ENCODE data around the gene ZFC3H1.
"Not testable (repeated sequence)": the region's sequence is repeated elsewhere in the genome, so short reads cannot be mapped to it uniquely, and the experiment has no call there.

Gene ZFC3H1

GRCh38 chr12:71691504-71692129 lies 28.0 kb upstream of the ZFC3H1 start:
- Histone ChIP-seq H3K36me3 (peaks cover 1 to 9% (median 2%) of the 10 kb centered on the region in 3 donors), H3K9me3 (no peaks in the 10 kb centered on the region), H3K27me3 (no peaks in the 10 kb centered on the region), H3K4me3 (no peak overlapping the region), H3K4me1 (peaks cover 0 to 25% (median 14%) of the 10 kb centered on the region in 4 donors), H3K27ac (no peak overlapping the region)
- no peak for DNase-seq
- no peak for TF ChIP-seq CTCF (IDR thresholded peaks at IDR 0.05)
- intact Hi-C loops (cut with DNase I; ENCODE audit: low total_unique reads): no loop called here

- intact Hi-C loops (cut with DNase I; ENCODE audit: low total_unique reads): loop anchor here (5.0 kb wide), 1 partner anchor 63 kb away; the partner anchor contains the start of gene RAB21
- Histone ChIP-seq H3K4me3 (no peak overlapping the region), H3K4me1 (peaks cover 0 to 28% (median 19%) of the 10 kb centered on the region in 4 donors), H3K9me3 (no peaks in the 10 kb centered on the region), H3K27me3 (no peaks in the 10 kb centered on the region), H3K36me3 (peaks cover 0 to 7% (median 0%) of the 10 kb centered on the region in 3 donors), H3K27ac (no peak overlapping the region)
- no peak for DNase-seq
- TF ChIP-seq CTCF (IDR thresholded peaks at IDR 0.05): no peak
Observed at GRCh38 chr12:71688961-71689570, 25.4 kb upstream of the ZFC3H1 start.

GRCh38 chr12:71687172-71687571 lies 23.5 kb upstream of the ZFC3H1 start:
- Histone ChIP-seq H3K4me3 (peak overlapping the region; percentile 73 to 86), H3K4me1 (peaks cover 0 to 28% (median 19%) of the 10 kb centered on the region in 4 donors), H3K27ac (peak overlapping the region; percentile 74 to 80)
- DNase-seq, H3K27me3 ChIP-seq, H3K9me3 ChIP-seq, H3K36me3 ChIP-seq: not testable (repeated sequence)
- intact Hi-C loops (cut with DNase I; ENCODE audit: low total_unique reads): loop anchor here (5.0 kb wide), 1 partner anchor 65 kb away; the partner anchor contains the start of gene RAB21

- Histone ChIP-seq H3K4me1 (peaks cover 0 to 28% (median 19%) of the 10 kb centered on the region in 4 donors), H3K36me3 (peaks cover 0 to 7% (median 0%) of the 10 kb centered on the region in 3 donors), H3K27ac (peak overlapping the region; percentile 74 to 80), H3K9me3 (no peaks in the 10 kb centered on the region), H3K27me3 (no peaks in the 10 kb centered on the region), H3K4me3 (peak overlapping the region; percentile 73 to 86)
- no peak for DNase-seq
- TF ChIP-seq CTCF (IDR thresholded peaks at IDR 0.05): no peak
- intact Hi-C loops (cut with DNase I; ENCODE audit: low total_unique reads): loop anchor here (5.0 kb wide), 1 partner anchor 66 kb away; the partner anchor contains the start of gene RAB21
Observed at GRCh38 chr12:71686658-71687025, 23.0 kb upstream of the ZFC3H1 start.

DNA sequence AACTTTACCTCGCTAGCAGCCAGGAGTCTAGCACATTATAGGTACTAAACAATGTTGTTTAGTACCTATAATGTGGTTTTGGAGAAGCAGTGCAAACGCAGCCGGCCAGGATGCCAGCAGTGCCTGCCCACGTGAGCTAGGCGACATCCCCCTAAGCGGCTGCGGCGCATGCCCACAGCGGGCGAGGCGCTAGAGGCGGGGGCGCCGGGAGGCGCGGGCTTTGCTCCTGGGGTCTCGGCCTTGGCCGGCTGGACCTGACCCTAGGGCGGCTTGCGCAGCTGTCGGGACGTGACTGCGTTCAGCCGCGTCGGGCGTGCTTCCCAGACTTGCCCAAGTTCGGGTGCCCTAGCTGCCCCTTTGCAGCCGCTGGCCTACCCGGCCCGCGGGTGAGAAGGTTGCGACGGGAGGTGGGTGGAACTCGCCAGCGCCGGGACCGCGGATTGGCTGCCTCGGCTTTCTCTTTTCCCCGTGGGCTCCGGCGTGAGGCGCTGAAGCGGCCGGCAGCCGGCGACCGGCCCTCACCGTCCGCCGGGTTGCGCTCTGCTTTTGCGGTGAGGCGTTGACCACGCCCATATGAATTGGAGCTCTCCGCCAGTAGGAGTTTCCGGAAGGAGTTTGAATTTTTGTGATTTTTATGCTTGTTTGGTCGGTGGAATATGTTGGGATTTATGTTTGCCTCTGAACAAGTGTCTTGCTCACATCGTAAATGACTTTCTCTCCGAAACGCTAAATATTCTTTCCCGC lies 22.4 kb upstream of the ZFC3H1 start, which contains the start of gene TMEM19:
Gene TMEM19 (plus strand): TSS at position 169 of the 744 bp plus-strand sequence. CDS start 599 bp downstream, outside the sequence.
- peak in 1 of 2 experiments; percentile 15 for TF ChIP-seq CTCF (IDR thresholded peaks at IDR 0.05)
- Histone ChIP-seq H3K4me1 (peaks cover 0 to 28% (median 19%) of the 10 kb centered on the region in 4 donors), H3K9me3 (no peaks in the 10 kb centered on the region), H3K4me3 (peak within 1 kb of the TSS; percentile 73 to 86), H3K27me3 (no peaks in the 10 kb centered on the region), H3K27ac (peak within 1 kb of the TSS; percentile 74 to 80), H3K36me3 (peaks cover 0 to 7% (median 0%) of the 10 kb centered on the region in 3 donors)
- DNase-seq: peak; percentile 84 to 95
- intact Hi-C loops (cut with DNase I; ENCODE audit: low total_unique reads): loop anchor here (5.0 kb wide), 1 partner anchor 66 kb away; the partner anchor contains the start of gene RAB21

All from tibial artery (tissue), 4 donors.